Heart right ventricle (tissue), 16 donors: ENCODE measurements around the gene DPP8. TPM values are rescaled to one million over a fixed set of nuclear protein-coding genes. Genes with fewer than 3 reads are reported as not detected.
"Not testable (repeated sequence)": the region's sequence is repeated elsewhere in the genome, so short reads cannot be mapped to it uniquely, and the experiment has no call there.

Source experiments
- ATAC-seq, 8 donors: fragments of 200-7000 bp; cut with Tn5 transposase; one replicate each; pipeline ENCODE4 v1.9.1; 2020; ENCODE audit warnings: mild to moderate bottlenecking in 8 of 8, moderate library complexity in 8 of 8, moderate number of reproducible peaks in 1 of 8
- DNase-seq, 2 donors: peaks; one replicate each; pipeline ENCODE4 v3.0.0-alpha.2; 2020
- H3K27ac ChIP-seq, 10 donors: fragments of 200-600 bp; sonication (generic) in 2 of 10; one replicate each; pipeline versions ENCODE4 v1.5.0 to v1.8.0; 2020 to 2022; ENCODE audit warnings: mild to moderate bottlenecking in 3 of 10
- H3K27me3 ChIP-seq, 7 donors: fragments of 200-600 bp; one replicate each; pipeline ENCODE4 v1.8.0; 2021 to 2022; ENCODE audit warnings: mild to moderate bottlenecking in 2 of 7
- H3K36me3 ChIP-seq, 9 donors: fragments of 200-600 bp; sonication (generic) in 1 of 9; one replicate each; pipeline versions ENCODE4 v1.5.0 to v1.8.0; 2020 to 2022; ENCODE audit warnings: mild to moderate bottlenecking in 2 of 9
- H3K4me1 ChIP-seq, 9 donors: fragments of 200-600 bp; sonication (generic) in 1 of 9; one replicate each; pipeline versions ENCODE4 v1.5.0 to v1.8.0; 2020 to 2022; ENCODE audit warnings: mild to moderate bottlenecking in 4 of 9
- H3K4me3 ChIP-seq, 10 donors: fragments of 200-600 bp; sonication (generic) in 2 of 10; one replicate each; pipeline versions ENCODE4 v1.5.0 to v1.8.0; 2020 to 2022; ENCODE audit warnings: mild to moderate bottlenecking in 7 of 10, moderate library complexity in 2 of 10
- H3K9me3 ChIP-seq, 11 donors: fragments of 200-600 bp in 10 of 11; sonication (generic) in 2 of 11; one replicate each; pipeline versions ENCODE4 v1.5.0 to v1.8.0; 2013 to 2022; ENCODE audit warnings: mild to moderate bottlenecking in 2 of 11, control low read depth in 1 of 11, moderate library complexity in 1 of 11
- WGBS, 2 donors: extraction: QIAGEN DNeasy Blood & Tissue Kit; methylation state at CpG; one replicate each; pipeline ENCODE4 v1.1.7; 2013; ENCODE audit warnings: inconsistent platforms in 1 of 2; 5-methylcytosine and 5-hydroxymethylcytosine counted together
- intact Hi-C, 10 donors: fragments of 100-400 bp; cut with DNase I; formaldehyde crosslinking; loops; one replicate each; pipeline versions ENCODE4 v1.11.1 to v1.14.2; 2022
- polyA plus RNA-seq, 2 donors: library from polyadenylated mRNA; stranded (reverse); fragments of 200-250 nt; gene quantifications; one replicate each; pipeline ENCODE4 v1.2.3, GENCODE V29; 2013
- total RNA-seq, 10 donors: library from RNA; stranded (reverse); fragmentation: NEBNext Ultra II Directional in 3 of 10; extraction: Animal tissue kit (Norgen Biotek cat#: 25700) in 3 of 10; gene quantifications; one replicate each; pipeline versions ENCODE4 v1.2.1 to v1.2.4, GENCODE V29; 2021 to 2023
- TF ChIP-seq, protein P1 (sequence below), 9 donors: fragments of 200-600 bp; sonication (generic) in 2 of 9; IDR thresholded peaks; one replicate each; pipeline versions ENCODE4 v1.5.0 to v1.8.0; 2021 to 2022; ENCODE audit warnings: antibody characterized with exemption in 9 of 9, mild to moderate bottlenecking in 5 of 9, moderate library complexity in 1 of 9
- donor health status: Arrhythmogenic right ventricular cardiomyopathy.
- donor health status: ischemic (EF 13 %, LVEDD 7.1; RV severe dilation, severe dysfunction).
- donor health status: healthy with polysubstance abuse.
- donor health status: DM: no; HTN: yes; CAD: no.
- donor health status: DM: no; HTN: no; CAD: no.
- donor health status: ischemic (EF 25% LVEDD 6.9; RV normal size, moderate dysfunction).
- donor health status: ischemic (EF 25% LVEDD 5.7; RV mildly dilated, moderate dysfunction).
- donor health status: healthy.
- donor health status: DM: yes; HTN: yes; CAD: no.
- donor health status: Ischemic cardiomyopathy.
- donor health status: ischemic (EF 35%, LVEDD 5.7; RV mildly dilated, moderate dysfunction).
- donor health status: nonischemic (EF 11% LVEDD 7.7; RV severe dilation, severe dysfunction).
- donor health status: DM: yes; HTN: yes; CAD: no.
- donor health status: PGD.
- donor health status: ischemic (EF 29% LVEDD 5.4; RV normal size, mild dysfunction).
- donor health status: nonischemic (EF 23%, LVEDD 6.1; RV moderate dilation, normal function).

Gene DPP8
- total and polyA plus RNA-seq, 12 donors, result 6.9 to 45.3 (median 38.7) TPM

GRCh38 chr15:65550681-65551098 is 33.2 kb upstream of the DPP8 start:
- intact Hi-C loops, result no loop called here
- H3K27me3 ChIP-seq, result no peaks in the 10 kb centered on the region
- 58 to 79% methylated on average over 3 of the region's 3 CpGs for WGBS, 2 donors
- ATAC-seq (no peak), DNase-seq (no peak)
- no peak overlapping the region for H3K27ac ChIP-seq
- peaks cover 0 to 15% (median 0%) of the 10 kb centered on the region in 9 donors for H3K4me1 ChIP-seq
- no peaks in the 10 kb centered on the region for H3K9me3 ChIP-seq
- peaks cover 0 to 21% (median 0%) of the 10 kb centered on the region in 9 donors for H3K36me3 ChIP-seq
- TF ChIP-seq, protein P1, sequence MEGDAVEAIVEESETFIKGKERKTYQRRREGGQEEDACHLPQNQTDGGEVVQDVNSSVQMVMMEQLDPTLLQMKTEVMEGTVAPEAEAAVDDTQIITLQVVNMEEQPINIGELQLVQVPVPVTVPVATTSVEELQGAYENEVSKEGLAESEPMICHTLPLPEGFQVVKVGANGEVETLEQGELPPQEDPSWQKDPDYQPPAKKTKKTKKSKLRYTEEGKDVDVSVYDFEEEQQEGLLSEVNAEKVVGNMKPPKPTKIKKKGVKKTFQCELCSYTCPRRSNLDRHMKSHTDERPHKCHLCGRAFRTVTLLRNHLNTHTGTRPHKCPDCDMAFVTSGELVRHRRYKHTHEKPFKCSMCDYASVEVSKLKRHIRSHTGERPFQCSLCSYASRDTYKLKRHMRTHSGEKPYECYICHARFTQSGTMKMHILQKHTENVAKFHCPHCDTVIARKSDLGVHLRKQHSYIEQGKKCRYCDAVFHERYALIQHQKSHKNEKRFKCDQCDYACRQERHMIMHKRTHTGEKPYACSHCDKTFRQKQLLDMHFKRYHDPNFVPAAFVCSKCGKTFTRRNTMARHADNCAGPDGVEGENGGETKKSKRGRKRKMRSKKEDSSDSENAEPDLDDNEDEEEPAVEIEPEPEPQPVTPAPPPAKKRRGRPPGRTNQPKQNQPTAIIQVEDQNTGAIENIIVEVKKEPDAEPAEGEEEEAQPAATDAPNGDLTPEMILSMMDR (IDR thresholded peaks at IDR 0.05), result no peak
- H3K4me3 ChIP-seq, result no peak overlapping the region

GRCh38 chr15:65549288-65549687 is 31.8 kb upstream of the DPP8 start:
- ATAC-seq, H3K9me3 ChIP-seq, H3K27me3 ChIP-seq, H3K27ac ChIP-seq, H3K4me3 ChIP-seq, intact Hi-C loops, H3K36me3 ChIP-seq, DNase-seq: not testable (repeated sequence)
- H3K4me1 ChIP-seq, result peaks cover 0 to 15% (median 0%) of the 10 kb centered on the region in 9 donors
- WGBS, 2 donors, result 97 to 98% methylated on average over 9 of the region's 9 CpGs

- no peak overlapping the region for H3K4me3 ChIP-seq
- peaks cover 0 to 3% (median 0%) of the 10 kb centered on the region in 9 donors for H3K36me3 ChIP-seq
- H3K27ac ChIP-seq, result no peak overlapping the region
- intact Hi-C loops, result no loop called here
- no peaks in the 10 kb centered on the region for H3K27me3 ChIP-seq
- H3K4me1 ChIP-seq, result peaks cover 0 to 15% (median 0%) of the 10 kb centered on the region in 9 donors
- H3K9me3 ChIP-seq, result no peaks in the 10 kb centered on the region
- DNase-seq (no peak), ATAC-seq (no peak)
- TF ChIP-seq, protein P1 (IDR thresholded peaks at IDR 0.05), result no peak
These were observed 30.4 kb upstream of the DPP8 start for GRCh38 chr15:65547841-65548240.

- Histone ChIP-seq H3K4me3 (no peak overlapping the region), H3K4me1 (no peaks in the 10 kb centered on the region), H3K27me3 (no peaks in the 10 kb centered on the region), H3K27ac (no peak overlapping the region), H3K36me3 (peaks cover 0 to 4% (median 0%) of the 10 kb centered on the region in 9 donors), H3K9me3 (no peaks in the 10 kb centered on the region)
- ATAC-seq (no peak), DNase-seq (no peak)
- intact Hi-C loops, result no loop called here
- WGBS, 2 donors, result 97 to 98% methylated on average over 3 of the region's 3 CpGs
- TF ChIP-seq, protein P1 (IDR thresholded peaks at IDR 0.05), result no peak
These were observed 23.8 kb upstream of the DPP8 start for GRCh38 chr15:65541231-65541820.

- intact Hi-C loops, result no loop called here
- 97 to 98% methylated on average over 1 of the region's 1 CpG for WGBS, 2 donors
- H3K9me3 ChIP-seq, result no peaks in the 10 kb centered on the region
- DNase-seq (no peak), ATAC-seq (no peak)
- no peak overlapping the region for H3K4me3 ChIP-seq
- peaks cover 0 to 15% (median 0%) of the 10 kb centered on the region in 9 donors for H3K36me3 ChIP-seq
- H3K27ac ChIP-seq, result no peak overlapping the region
- no peaks in the 10 kb centered on the region for H3K27me3 ChIP-seq
- TF ChIP-seq, protein P1 (IDR thresholded peaks at IDR 0.05), result no peak
- no peaks in the 10 kb centered on the region for H3K4me1 ChIP-seq
These were observed 22.8 kb upstream of the DPP8 start for GRCh38 chr15:65540314-65540713.
